Activated naive CD4-positive, alpha-beta T cell treated with anti-CD3 and anti-CD28 coated beads, Interleukin-2, amount 10 ng/mL, durations not matched to agents 5 hours and 36 hours (primary cell): ENCODE data around the gene PCDHA4. TPM values are rescaled to one million over a fixed set of nuclear protein-coding genes. Genes with fewer than 3 reads are reported as not detected.

Experiments
- total RNA-seq, 2 experiments: library from RNA; stranded (reverse); gene quantifications; one replicate each; pipeline ENCODE4 v1.2.3, GENCODE V29; 2021

Gene PCDHA4
- not detected for total RNA-seq

DNA sequence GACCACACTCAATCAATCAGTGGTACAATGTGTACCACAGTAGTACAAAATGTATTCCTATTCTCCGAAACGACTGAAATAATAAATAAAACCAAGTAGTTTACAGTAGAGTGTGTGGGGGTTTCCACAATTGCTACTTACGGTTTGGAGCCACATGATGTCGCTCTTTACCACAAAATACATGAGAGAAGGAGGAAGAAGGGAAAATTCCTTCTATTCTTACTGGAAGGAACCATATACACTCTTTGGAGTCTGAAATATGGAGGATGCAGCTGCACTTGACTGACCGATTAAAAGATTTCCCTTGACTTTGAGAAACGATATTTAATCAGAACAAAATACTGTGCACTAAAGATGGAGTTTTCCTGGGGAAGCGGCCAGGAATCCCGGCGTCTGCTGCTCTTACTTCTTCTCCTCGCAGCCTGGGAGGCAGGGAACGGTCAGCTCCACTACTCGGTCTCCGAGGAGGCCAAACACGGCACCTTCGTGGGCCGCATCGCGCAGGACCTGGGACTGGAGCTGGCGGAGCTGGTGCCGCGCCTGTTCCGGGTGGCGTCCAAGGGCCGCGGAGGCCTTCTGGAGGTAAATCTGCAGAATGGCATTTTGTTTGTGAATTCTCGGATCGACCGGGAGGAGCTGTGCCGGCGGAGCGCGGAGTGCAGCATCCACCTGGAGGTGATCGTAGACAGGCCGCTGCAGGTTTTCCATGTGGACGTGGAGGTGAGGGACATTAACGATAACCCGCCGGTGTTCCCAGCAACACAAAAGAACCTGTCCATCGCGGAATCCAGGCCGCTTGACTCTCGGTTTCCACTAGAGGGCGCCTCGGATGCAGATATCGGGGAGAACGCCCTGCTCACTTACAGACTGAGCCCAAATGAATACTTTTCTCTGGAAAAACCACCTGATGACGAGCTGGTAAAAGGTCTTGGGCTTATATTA, at the start of gene PCDHA4:
Gene PCDHA4 (plus strand): TSS at position 235 of the 942 bp plus-strand sequence.

GRCh38 chr5:140785905-140786686, 20.8 kb upstream of the PCDHA4 start, which contains the start of gene PCDHA1:
Gene PCDHA1, plus strand, starts transcription at chr5:140786140.

GRCh38 chr5:140794595-140795258, 12.1 kb upstream of the PCDHA4 start, which contains the start of gene PCDHA2:
Gene PCDHA2, plus strand, starts transcription at chr5:140794852.

GRCh38 chr5:140800816-140801493, 5.9 kb upstream of the PCDHA4 start, which contains the start of gene PCDHA3:
Gene PCDHA3, plus strand, starts transcription at chr5:140801057.

GRCh38 chr5:140821375-140822280, 14.8 kb downstream of the PCDHA4 start, which contains the start of gene PCDHA5:
Gene PCDHA5, plus strand, starts transcription at chr5:140821613.

DNA sequence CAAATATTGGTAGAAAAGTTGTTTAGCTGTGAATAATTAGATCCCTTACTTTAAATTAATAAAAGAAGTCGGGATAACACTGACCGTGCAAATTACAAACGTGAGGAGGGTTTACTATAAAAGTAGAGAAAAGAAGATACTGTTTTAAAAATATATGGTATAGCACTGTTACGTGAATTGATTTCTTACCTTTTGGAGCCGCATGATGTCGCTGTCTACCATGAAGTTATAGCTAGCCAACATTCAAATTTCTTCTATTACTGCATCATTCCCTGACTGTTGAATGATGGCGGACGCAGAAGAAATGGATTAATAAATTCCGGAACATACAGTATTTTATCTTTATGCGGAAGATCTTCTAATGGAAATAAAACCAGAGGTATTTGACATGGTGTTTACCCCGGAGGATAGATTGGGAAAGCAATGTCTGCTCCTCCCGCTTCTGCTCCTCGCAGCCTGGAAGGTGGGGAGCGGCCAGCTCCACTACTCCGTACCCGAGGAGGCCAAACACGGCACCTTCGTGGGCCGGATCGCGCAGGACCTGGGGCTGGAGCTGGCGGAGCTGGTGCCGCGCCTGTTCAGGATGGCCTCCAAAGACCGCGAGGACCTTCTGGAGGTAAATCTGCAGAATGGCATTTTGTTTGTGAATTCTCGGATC, 21.0 kb downstream of the PCDHA4 start, which contains the start of gene PCDHA6:
Gene PCDHA6 (plus strand): TSS at position 257 of the 658 bp plus-strand sequence. CDS start 132 bp downstream, at position 389.

DNA sequence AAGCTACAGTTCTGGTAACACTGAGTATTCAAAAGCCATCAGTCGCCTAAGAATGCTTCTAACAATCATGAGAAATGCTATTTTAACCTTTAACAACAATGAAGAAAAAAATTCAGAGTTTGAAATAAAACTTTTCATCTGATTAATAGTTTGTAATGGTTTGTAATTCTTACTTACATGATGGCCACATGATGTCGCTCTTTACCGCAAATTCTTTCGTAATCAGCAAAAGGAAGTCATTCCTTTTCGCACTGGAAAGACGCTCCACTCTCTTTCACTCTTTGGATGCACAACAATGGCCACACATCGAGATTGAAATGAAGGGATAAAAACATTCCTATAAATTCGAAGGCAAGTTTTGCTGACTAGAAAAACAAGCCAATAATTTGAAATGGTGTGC, 27.1 kb downstream of the PCDHA4 start, which contains the start of gene PCDHA7:
Gene PCDHA7 (plus strand): TSS at position 277 of the 400 bp plus-strand sequence. CDS start 115 bp downstream, at position 392.

GRCh38 chr5:140840978-140841962, 34.4 kb downstream of the PCDHA4 start, which contains the start of gene PCDHA8:
Gene PCDHA8, plus strand, starts transcription at chr5:140841187. Its CDS starts 135 bp downstream, at chr5:140841322.

GRCh38 chr5:140848139-140849102, 41.6 kb downstream of the PCDHA4 start, which contains the start of gene PCDHA9:
Gene PCDHA9, plus strand, starts transcription at chr5:140848382. Its CDS starts 114 bp downstream, at chr5:140848496.

DNA sequence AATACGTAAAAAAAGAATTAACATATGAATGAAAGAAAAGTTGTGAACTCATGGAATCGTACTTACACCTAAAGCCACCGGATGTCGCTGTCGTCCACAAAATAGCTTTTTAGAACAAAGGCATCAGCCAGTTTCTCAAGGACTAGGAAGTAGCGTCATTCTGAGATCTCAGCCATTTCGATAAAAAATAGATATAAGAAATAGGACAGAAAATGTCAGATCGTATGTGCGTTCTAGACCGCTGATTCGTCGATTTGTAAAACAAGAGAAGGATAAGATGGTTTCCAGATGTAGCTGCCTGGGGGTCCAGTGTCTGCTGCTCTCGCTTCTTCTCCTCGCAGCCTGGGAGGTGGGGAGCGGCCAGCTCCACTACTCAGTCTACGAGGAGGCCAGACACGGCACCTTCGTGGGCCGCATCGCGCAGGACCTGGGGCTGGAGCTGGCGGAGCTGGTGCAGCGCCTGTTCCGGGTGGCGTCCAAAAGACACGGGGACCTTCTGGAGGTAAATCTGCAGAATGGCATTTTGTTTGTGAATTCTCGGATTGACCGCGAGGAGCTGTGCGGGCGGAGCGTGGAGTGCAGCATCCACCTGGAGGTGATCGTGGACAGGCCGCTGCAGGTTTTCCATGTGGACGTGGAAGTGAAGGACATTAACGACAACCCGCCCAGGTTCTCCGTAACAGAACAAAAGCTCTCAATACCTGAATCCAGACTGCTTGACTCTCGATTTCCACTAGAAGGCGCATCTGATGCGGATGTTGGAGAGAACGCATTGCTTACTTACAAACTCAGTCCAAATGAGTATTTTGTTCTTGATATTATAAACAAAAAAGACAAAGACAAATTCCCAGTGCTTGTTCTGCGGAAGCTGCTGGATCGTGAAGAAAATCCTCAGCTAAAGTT, 49.2 kb downstream of the PCDHA4 start, which contains the start of gene PCDHA10:
Gene PCDHA10 (plus strand): TSS at position 126 of the 903 bp plus-strand sequence. CDS start 152 bp downstream, at position 278.

Other genes with a start within 250 kb of the PCDHA4 start
- 10 to 100 TPM; 32.8 to 33.4 TPM for gene SRA1, start 249.6 kb upstream of the PCDHA4 start, total RNA-seq
- gene APBB3, start 242.5 kb upstream of the PCDHA4 start, total RNA-seq, result 10 to 100 TPM; 33.3 to 33.9 TPM
- gene SLC35A4, start 242.2 kb upstream of the PCDHA4 start, total RNA-seq, result 10 to 100 TPM; 74.6 to 80.4 TPM
- gene CD14, start 173.9 kb upstream of the PCDHA4 start, total RNA-seq, result under 1 TPM; 0.66 to 0.77 TPM
- gene TMCO6, start 167.6 kb upstream of the PCDHA4 start, total RNA-seq, result 10 to 100 TPM; 35.5 to 38.1 TPM
- gene NDUFA2, start 159.4 kb upstream of the PCDHA4 start, total RNA-seq, result 10 to 100 TPM; 70.9 to 72.6 TPM
- 100 to 1,000 TPM; 118 to 121 TPM for gene IK, start 159.2 kb upstream of the PCDHA4 start, total RNA-seq
- 10 to 100 TPM; 34.2 to 34.7 TPM for gene WDR55, start 142.2 kb upstream of the PCDHA4 start, total RNA-seq
- 1 to 10 TPM; 2.5 to 2.9 TPM for gene DND1, start 133.5 kb upstream of the PCDHA4 start, total RNA-seq
- gene HARS1, start 115.7 kb upstream of the PCDHA4 start, total RNA-seq, result 10 to 100 TPM; 69.7 to 74.2 TPM
- 10 to 100 TPM; 32.3 to 35.3 TPM for gene HARS2, start 115.6 kb upstream of the PCDHA4 start, total RNA-seq
- 10 to 100 TPM; 56.1 to 56.9 TPM for gene ZMAT2, start 106.6 kb upstream of the PCDHA4 start, total RNA-seq
- gene PCDHA1, start 20.9 kb upstream of the PCDHA4 start, total RNA-seq, result not detected
- not detected for gene PCDHA2, start 12.2 kb upstream of the PCDHA4 start, total RNA-seq
- not detected for gene PCDHA3, start 6.0 kb upstream of the PCDHA4 start, total RNA-seq
- gene PCDHA5, start 14.5 kb downstream of the PCDHA4 start, total RNA-seq, result not detected
- not detected for gene PCDHA6, start 20.9 kb downstream of the PCDHA4 start, total RNA-seq
- not detected for gene PCDHA7, start 27.2 kb downstream of the PCDHA4 start, total RNA-seq
- gene PCDHA8, start 34.1 kb downstream of the PCDHA4 start, total RNA-seq, result not detected
- not detected for gene PCDHA9, start 41.3 kb downstream of the PCDHA4 start, total RNA-seq
- not detected for gene PCDHA10, start 48.8 kb downstream of the PCDHA4 start, total RNA-seq
- gene PCDHA11, start 61.9 kb downstream of the PCDHA4 start, total RNA-seq, result not detected
- not detected for gene PCDHA12, start 68.2 kb downstream of the PCDHA4 start, total RNA-seq
- not detected for gene PCDHA13, start 75.1 kb downstream of the PCDHA4 start, total RNA-seq
- gene PCDHAC1, start 119.2 kb downstream of the PCDHA4 start, total RNA-seq, result not detected
- not detected for gene PCDHAC2, start 159.4 kb downstream of the PCDHA4 start, total RNA-seq
- gene PCDHB1, start 244.3 kb downstream of the PCDHA4 start, total RNA-seq, result not detected